Common myeloid progenitor, CD34-positive (primary cell): Measurements from ENCODE around the gene RINL.
"Not testable (repeated sequence)": the region's sequence is repeated elsewhere in the genome, so short reads cannot be mapped to it uniquely, and the experiment has no call there.

Experiments used
- CTCF ChIA-PET: fragments of 350-600 bp; sonication (Branson Sonifier 250); formaldehyde crosslinking; loops from one replicate; lab custom pipeline; 2021; ENCODE audit warnings: antibody characterized with exemption; lab: Charles Lee
- POLR2A ChIA-PET: fragments of 350-600 bp; sonication (Branson Sonifier 250); formaldehyde crosslinking; loops from one replicate; lab custom pipeline; 2021; ENCODE audit warnings: antibody characterized with exemption; lab: Charles Lee
- DNase-seq, 3 donors: peaks; one replicate each; pipeline versions ENCODE4 v3.0.0 to v3.0.0-alpha.2; 2013
- H3K27ac ChIP-seq, 2 experiments: 1 replicate in 1 of 2; 2 replicates in 1 of 2; pipeline ENCODE4 v1.7.0; 2013; ENCODE audit warnings: inconsistent platforms in 2 of 2, low read length in 2 of 2, mild to moderate bottlenecking in 2 of 2, low read depth in 1 of 2, moderate library complexity in 1 of 2; ENCODE audit not compliant: severe bottlenecking in 2 of 2, insufficient read depth in 1 of 2, poor library complexity in 1 of 2
- H3K27me3 ChIP-seq, 5 experiments: replicated peaks in 2 of 5; 1 replicate in 3 of 5; 2 replicates in 2 of 5; pipeline versions ENCODE4 v1.6.1 to v1.7.0; 2013; ENCODE audit warnings: low read length in 4 of 5, mild to moderate bottlenecking in 2 of 5, moderate library complexity in 2 of 5, inconsistent platforms in 1 of 5; ENCODE audit not compliant: insufficient read depth in 5 of 5, control insufficient read depth in 4 of 5
- H3K36me3 ChIP-seq, 4 experiments: 1 replicate in 2 of 4; 2 replicates in 2 of 4; pipeline versions ENCODE4 v1.6.1 to v1.7.0; 2013; ENCODE audit warnings: low read length in 3 of 4, control low read depth in 1 of 4, mild to moderate bottlenecking in 1 of 4; ENCODE audit not compliant: control insufficient read depth in 4 of 4, insufficient read depth in 4 of 4
- H3K4me1 ChIP-seq, 4 experiments: 1 replicate in 3 of 4; 2 replicates in 1 of 4; pipeline versions ENCODE4 v1.6.1 to v1.7.1; 2013; ENCODE audit warnings: low read length in 3 of 4, mild to moderate bottlenecking in 3 of 4, control low read depth in 1 of 4, inconsistent platforms in 1 of 4, moderate library complexity in 1 of 4; ENCODE audit not compliant: control insufficient read depth in 4 of 4, insufficient read depth in 4 of 4; ENCODE audit errors: control extremely low read depth in 1 of 4
- H3K4me3 ChIP-seq, 7 experiments: 1 replicate in 4 of 7; 2 replicates in 3 of 7; pipeline versions ENCODE4 v1.5.1 to v1.7.0; 2013; ENCODE audit warnings: mild to moderate bottlenecking in 7 of 7, low read length in 6 of 7, moderate library complexity in 6 of 7, inconsistent platforms in 2 of 7, low read depth in 2 of 7, control low read depth in 1 of 7; ENCODE audit not compliant: insufficient read depth in 4 of 7, control insufficient read depth in 1 of 7; ENCODE audit errors: extremely low read depth in 1 of 7
- H3K9me3 ChIP-seq, 5 experiments: 1 replicate in 4 of 5; 2 replicates in 1 of 5; pipeline versions ENCODE4 v1.6.1 to v1.7.1; 2013; ENCODE audit warnings: low read length in 4 of 5, mild to moderate bottlenecking in 2 of 5, inconsistent platforms in 1 of 5, low read depth in 1 of 5, moderate library complexity in 1 of 5; ENCODE audit not compliant: control insufficient read depth in 4 of 5, insufficient read depth in 2 of 5; ENCODE audit errors: control extremely low read depth in 1 of 5
- WGBS: methylation state at CpG from one replicate; pipeline ENCODE4 v1.1.5; 2013; ENCODE audit not compliant: insufficient coverage; 5-methylcytosine and 5-hydroxymethylcytosine counted together

Gene RINL

DNA sequence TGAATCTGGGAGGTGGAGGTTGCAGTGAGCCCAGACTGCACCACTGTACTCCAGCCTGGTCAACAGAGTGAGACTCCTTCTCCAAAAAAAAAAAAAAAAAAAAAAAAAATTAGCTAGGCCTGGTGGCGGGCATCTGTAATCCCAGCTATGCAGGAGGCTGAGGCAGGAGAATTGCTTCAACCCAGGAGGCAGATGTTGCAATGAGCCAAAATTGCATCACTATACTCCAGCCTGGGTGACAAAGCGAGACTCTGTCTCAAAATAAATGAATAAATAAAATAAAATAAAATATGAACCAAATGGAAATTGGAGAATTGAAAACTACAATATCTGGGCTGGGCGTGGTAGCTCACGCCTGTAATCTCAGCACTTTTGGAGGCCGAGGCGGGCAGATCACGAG, 48.9 kb downstream of the RINL start:
- WGBS: 94% methylated on average over 4 of the region's 7 CpGs
- CTCF ChIA-PET: interaction anchor here (1.1 kb wide), 1 partner anchor 101 kb away, joined by 3 read pairs; the partner anchor contains the start of genes MRPS12 and SARS2
- DNase-seq: not testable (repeated sequence)

GRCh38 chr19:38826856-38827551, 51.1 kb downstream of the RINL start:
- Histone ChIP-seq H3K27me3 (no peaks in the 10 kb centered on the region), H3K4me3 (no peak overlapping the region), H3K4me1 (peaks cover under 1 to 13% (median 10%) of the 10 kb centered on the region in 4 experiments), H3K36me3 (peaks cover 5 to 60% (median 24%) of the 10 kb centered on the region in 4 experiments), H3K9me3 (peaks cover 0 to 2% (median 0%) of the 10 kb centered on the region in 5 experiments), H3K27ac (no peak overlapping the region)
- ChIA-PET CTCF (no interaction called here), POLR2A (no interaction called here)
- DNase-seq: no peak
- 95% methylated on average over 4 of the region's 6 CpGs for WGBS

More for the DNA sequence above, 48.9 kb downstream of the RINL start:
- H3K4me3 ChIP-seq, POLR2A ChIA-PET, H3K27me3 ChIP-seq, H3K9me3 ChIP-seq, H3K27ac ChIP-seq: not testable (repeated sequence)
- Histone ChIP-seq H3K4me1 (peaks cover 3 to 17% (median 14%) of the 10 kb centered on the region in 4 experiments), H3K36me3 (peaks cover 3 to 45% (median 19%) of the 10 kb centered on the region in 4 experiments)

DNA sequence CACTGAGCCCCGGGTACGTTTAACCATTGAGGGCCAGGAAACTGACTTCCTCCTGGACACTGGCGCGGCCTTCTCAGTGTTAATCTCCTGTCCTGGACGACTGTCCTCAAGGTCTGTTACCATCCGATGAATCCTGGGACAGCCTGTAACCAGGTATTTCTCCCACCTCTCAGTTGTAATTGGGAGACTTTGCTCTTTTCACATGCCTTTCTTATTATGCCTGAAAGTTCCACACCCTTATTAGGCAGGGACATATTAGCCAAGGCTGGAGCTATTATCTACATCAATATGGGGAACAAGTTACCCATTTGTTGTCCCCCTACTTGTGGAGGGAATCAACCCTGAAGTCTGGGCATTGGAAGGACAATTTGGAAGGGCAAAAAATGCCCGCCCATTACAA, 52.1 kb downstream of the RINL start:
- POLR2A ChIA-PET, H3K9me3 ChIP-seq, H3K27ac ChIP-seq, CTCF ChIA-PET, H3K27me3 ChIP-seq, H3K4me3 ChIP-seq, H3K4me1 ChIP-seq, DNase-seq: not testable (repeated sequence)
- 93% methylated on average over 5 of the region's 7 CpGs for WGBS
- H3K36me3 ChIP-seq: peaks cover 5 to 68% (median 24%) of the 10 kb centered on the region in 4 experiments

DNA sequence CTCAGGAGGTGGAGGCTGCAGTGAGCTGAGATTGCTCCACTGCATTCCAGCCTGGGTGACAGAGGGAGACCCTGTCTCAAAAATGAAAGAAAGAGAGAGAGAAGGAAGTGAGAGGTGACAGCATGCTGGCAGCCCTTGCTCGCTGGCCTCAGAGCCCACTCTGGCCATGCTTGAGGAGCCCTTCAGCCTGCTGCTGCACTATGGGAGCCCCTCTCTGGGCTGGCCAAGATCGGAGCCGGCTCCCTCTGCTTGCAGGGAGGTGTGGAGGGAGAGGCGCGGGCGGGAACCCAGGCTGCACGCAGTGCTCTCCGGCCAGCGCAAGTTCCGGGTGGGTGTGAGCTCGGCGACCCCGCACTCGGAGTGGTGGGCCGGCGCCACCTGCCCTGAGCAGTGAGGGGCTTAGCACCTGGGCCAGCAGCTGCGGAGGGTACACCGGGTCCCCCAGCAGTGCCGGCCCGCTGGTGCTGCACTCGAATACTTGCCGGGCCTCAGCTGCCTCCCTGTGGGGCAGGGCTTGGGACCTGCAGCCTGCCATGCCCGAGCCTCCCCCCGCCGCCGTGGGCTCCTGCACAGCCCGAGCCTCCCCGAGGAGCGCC, 56.7 kb downstream of the RINL start:
- H3K27ac ChIP-seq, DNase-seq, H3K27me3 ChIP-seq, H3K4me1 ChIP-seq, H3K9me3 ChIP-seq, H3K4me3 ChIP-seq, POLR2A ChIA-PET: not testable (repeated sequence)
- CTCF ChIA-PET: interaction anchor here (0.6 to 1.9 kb wide), 2 partner anchors 8 to 72 kb away, joined by 3 to 5 read pairs; no protein-coding TSS in a partner anchor
- WGBS: 97% methylated on average over 26 of the region's 29 CpGs
- peaks cover 2 to 64% (median 25%) of the 10 kb centered on the region in 4 experiments for H3K36me3 ChIP-seq

DNA sequence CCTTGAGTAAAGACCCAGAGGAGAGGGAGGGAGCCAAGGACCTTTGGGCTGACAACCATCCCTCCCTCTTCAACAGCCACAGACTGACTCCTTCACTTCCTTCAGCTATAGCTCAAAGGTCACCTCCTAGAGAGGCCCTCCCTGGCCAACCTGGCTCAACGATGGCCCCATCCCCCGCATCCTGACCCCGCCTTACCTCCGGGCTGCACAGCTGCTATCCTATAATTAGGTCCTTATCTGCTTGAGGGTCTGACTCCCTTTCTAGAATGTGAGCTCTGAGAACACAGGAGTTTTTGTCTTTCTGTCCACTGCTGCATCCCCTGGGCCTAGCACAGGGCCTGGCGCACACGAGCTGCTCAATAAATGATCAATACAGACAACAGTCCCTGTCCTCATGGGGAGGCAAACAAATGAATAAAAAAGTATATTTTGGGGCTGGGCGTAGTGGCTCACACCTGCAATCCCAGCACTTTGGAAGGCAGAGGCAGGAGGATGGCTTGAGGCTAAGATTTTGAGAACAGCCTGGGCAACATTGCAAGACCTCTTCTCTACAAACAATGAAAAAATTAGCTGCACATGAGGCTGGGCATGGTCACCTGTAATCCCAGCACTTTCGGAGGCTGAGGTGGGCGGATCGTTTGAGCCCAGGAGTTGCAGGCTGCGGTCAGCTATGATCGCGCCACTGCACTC, 58.7 kb downstream of the RINL start:
- no peak overlapping the region for H3K4me3 ChIP-seq
- POLR2A ChIA-PET: no interaction called here

More for the DNA sequence above, 58.7 kb downstream of the RINL start:
- H3K36me3 ChIP-seq: peaks cover 2 to 66% (median 34%) of the 10 kb centered on the region in 4 experiments
- H3K27me3 ChIP-seq: no peaks in the 10 kb centered on the region
- DNase-seq: no peak
- no peaks in the 10 kb centered on the region for H3K4me1 ChIP-seq
- H3K27ac ChIP-seq: no peak overlapping the region
- WGBS: 92% methylated on average over 10 of the region's 13 CpGs
- peaks cover 0 to 2% (median 0%) of the 10 kb centered on the region in 5 experiments for H3K9me3 ChIP-seq
- CTCF ChIA-PET: interaction anchor here (0.9 to 1.0 kb wide), 2 partner anchors 10 to 25 kb away, joined by 3 read pairs; no protein-coding TSS in a partner anchor
